ENCODE measurements around the gene ELFN1. TPM values are rescaled to one million over a fixed set of nuclear protein-coding genes. Genes with fewer than 3 reads are reported as not detected.

The ELFN1 gene
- total RNA-seq, 4 donors from 2014 or later = 1.4 to 2.5 (median 1.9) TPM

DNA sequence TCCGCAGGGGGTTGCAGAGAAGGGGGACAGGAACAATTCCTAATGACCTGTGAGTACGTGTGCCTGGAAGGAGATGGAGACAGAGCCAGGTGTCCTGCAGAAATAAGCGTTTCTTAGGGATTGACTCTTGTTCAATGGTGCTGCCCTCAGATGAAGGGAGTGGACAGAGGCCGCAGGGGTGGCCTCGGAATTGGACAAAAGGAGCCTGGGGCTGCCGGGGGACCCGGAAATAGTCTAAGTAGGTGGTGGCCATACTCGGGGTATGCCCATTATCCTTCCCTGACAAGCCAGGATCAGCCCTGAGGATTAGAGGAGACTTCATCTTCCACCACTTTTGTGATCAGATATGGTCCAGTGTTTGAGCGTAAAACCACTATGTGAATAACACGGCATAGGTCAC is 39.2 kb downstream of the ELFN1 start:
- 94% methylated on average over 10 of the region's 10 CpGs for WGBS
- no peak for DNase-seq (ENCODE audit: low spot score in 2 of 2)
- no peak overlapping the region for H3K27ac ChIP-seq
- H3K4me3 ChIP-seq = no peak overlapping the region
- no peaks in the 10 kb centered on the region for H3K9me3 ChIP-seq
- peaks cover 10% of the 10 kb centered on the region for H3K27me3 ChIP-seq
- peaks cover 13% of the 10 kb centered on the region for H3K4me1 ChIP-seq
- no peaks in the 10 kb centered on the region for H3K36me3 ChIP-seq
- no peak for TF ChIP-seq EP300 (IDR thresholded peaks at IDR 0.05)
- no peak for TF ChIP-seq POLR2A (IDR thresholded peaks at IDR 0.05)
- TF ChIP-seq, protein P1, sequence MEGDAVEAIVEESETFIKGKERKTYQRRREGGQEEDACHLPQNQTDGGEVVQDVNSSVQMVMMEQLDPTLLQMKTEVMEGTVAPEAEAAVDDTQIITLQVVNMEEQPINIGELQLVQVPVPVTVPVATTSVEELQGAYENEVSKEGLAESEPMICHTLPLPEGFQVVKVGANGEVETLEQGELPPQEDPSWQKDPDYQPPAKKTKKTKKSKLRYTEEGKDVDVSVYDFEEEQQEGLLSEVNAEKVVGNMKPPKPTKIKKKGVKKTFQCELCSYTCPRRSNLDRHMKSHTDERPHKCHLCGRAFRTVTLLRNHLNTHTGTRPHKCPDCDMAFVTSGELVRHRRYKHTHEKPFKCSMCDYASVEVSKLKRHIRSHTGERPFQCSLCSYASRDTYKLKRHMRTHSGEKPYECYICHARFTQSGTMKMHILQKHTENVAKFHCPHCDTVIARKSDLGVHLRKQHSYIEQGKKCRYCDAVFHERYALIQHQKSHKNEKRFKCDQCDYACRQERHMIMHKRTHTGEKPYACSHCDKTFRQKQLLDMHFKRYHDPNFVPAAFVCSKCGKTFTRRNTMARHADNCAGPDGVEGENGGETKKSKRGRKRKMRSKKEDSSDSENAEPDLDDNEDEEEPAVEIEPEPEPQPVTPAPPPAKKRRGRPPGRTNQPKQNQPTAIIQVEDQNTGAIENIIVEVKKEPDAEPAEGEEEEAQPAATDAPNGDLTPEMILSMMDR (IDR thresholded peaks at IDR 0.05) = no peak

DNA sequence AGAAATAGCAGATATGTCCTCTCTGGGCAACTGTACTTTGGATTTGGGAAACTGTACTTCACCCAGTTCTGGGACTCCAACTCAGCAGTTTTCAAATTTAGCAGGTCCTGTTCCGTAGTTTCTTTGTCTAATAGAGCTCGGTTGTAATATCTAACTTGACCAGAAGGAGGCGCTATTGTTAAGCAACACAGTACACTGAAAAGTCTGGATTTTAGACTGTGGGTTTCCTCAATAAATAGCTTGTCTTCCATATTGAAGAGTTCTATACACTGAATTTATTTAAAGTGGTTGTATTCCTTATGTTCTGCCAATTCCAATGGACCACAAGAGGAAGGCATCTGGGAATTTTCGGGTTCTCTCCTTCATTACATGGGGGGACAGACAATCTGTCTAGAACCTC is 39.8 kb downstream of the ELFN1 start:
- Histone ChIP-seq H3K27ac (no peak overlapping the region), H3K36me3 (no peaks in the 10 kb centered on the region), H3K9me3 (no peaks in the 10 kb centered on the region), H3K4me1 (peaks cover 13% of the 10 kb centered on the region), H3K27me3 (peaks cover 5% of the 10 kb centered on the region), H3K4me3 (no peak overlapping the region)
- no peak for DNase-seq (ENCODE audit: low spot score in 2 of 2)
- WGBS = 92% methylated on average over 4 of the region's 4 CpGs
- TF ChIP-seq POLR2A (IDR thresholded peaks at IDR 0.05) (no peak), EP300 (IDR thresholded peaks at IDR 0.05) (no peak)
- TF ChIP-seq, protein P1 (IDR thresholded peaks at IDR 0.05) = no peak

DNA sequence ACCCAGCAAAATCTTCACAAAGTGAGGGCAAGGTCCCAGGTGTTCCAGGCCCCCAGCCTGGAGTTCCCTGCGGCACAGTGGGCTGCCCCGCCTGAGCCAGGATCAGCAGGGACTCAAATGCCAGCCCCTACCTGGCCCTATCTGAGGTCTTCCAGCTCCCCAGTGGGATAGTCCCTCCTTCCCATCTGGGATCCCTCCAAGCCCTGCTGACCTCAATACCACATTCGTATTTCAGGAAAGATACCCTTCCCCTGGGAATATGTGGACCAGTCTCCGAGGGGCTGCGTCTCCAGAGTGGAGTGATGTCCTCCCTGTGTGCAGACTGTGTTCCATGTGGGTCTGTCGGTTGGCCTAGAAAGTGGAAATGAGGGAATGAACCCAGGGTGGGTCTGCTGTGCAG is 40.9 kb downstream of the ELFN1 start:
- Histone ChIP-seq H3K4me3 (no peak overlapping the region), H3K27ac (no peak overlapping the region), H3K4me1 (peaks cover 14% of the 10 kb centered on the region), H3K9me3 (no peaks in the 10 kb centered on the region), H3K27me3 (peaks cover 3% of the 10 kb centered on the region), H3K36me3 (no peaks in the 10 kb centered on the region)
- peak in 1 of 2 donors; percentile 24 for DNase-seq (ENCODE audit: low spot score in 2 of 2)
- 79% methylated on average over 6 of the region's 6 CpGs for WGBS
- no peak for TF ChIP-seq POLR2AphosphoS5 (IDR thresholded peaks at IDR 0.05)
- TF ChIP-seq POLR2A (IDR thresholded peaks at IDR 0.05) = no peak
- TF ChIP-seq, protein P1 (IDR thresholded peaks at IDR 0.05) = no peak

DNA sequence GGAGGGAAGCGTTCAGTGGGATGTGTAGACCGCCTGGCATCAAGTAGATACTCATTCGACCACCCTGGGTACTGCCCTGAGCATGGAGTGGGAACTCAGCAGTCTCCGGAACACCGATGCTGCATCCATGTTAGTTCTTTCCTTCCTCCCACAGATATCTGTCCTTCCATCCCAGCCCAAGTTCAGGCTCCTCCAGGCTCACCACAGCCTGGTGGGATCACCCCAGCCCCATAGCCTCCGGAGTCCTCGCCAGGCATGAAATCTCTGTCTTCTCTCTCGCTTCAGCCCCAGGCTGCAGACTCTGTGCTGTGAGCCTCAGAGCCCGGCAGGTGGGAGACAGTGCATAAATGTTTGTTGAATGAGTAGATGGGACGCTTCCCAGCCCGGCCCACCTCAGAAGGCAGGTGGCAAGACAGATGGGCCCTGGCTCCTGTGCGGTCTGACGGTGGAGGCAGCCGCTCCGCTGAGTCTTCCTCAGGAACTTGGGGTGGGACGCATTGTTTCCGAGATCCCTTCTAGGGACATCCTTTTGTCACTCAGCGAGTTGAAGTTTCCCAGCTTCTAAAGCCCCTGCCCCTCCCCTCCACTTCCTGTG is 42.9 kb downstream of the ELFN1 start:
- no peak for DNase-seq (ENCODE audit: low spot score in 2 of 2)
- Histone ChIP-seq H3K36me3 (no peaks in the 10 kb centered on the region), H3K4me1 (peaks cover 15% of the 10 kb centered on the region), H3K27me3 (peaks cover 8% of the 10 kb centered on the region), H3K27ac (no peak overlapping the region), H3K9me3 (no peaks in the 10 kb centered on the region), H3K4me3 (no peak overlapping the region)
- 81% methylated on average over 13 of the region's 18 CpGs for WGBS
- TF ChIP-seq POLR2AphosphoS5 (IDR thresholded peaks at IDR 0.05) = no peak
- no peak for TF ChIP-seq POLR2A (IDR thresholded peaks at IDR 0.05)
- TF ChIP-seq, protein P1 (IDR thresholded peaks at IDR 0.05) = no peak
- TF ChIP-seq EP300 (IDR thresholded peaks at IDR 0.05) = no peak

DNA sequence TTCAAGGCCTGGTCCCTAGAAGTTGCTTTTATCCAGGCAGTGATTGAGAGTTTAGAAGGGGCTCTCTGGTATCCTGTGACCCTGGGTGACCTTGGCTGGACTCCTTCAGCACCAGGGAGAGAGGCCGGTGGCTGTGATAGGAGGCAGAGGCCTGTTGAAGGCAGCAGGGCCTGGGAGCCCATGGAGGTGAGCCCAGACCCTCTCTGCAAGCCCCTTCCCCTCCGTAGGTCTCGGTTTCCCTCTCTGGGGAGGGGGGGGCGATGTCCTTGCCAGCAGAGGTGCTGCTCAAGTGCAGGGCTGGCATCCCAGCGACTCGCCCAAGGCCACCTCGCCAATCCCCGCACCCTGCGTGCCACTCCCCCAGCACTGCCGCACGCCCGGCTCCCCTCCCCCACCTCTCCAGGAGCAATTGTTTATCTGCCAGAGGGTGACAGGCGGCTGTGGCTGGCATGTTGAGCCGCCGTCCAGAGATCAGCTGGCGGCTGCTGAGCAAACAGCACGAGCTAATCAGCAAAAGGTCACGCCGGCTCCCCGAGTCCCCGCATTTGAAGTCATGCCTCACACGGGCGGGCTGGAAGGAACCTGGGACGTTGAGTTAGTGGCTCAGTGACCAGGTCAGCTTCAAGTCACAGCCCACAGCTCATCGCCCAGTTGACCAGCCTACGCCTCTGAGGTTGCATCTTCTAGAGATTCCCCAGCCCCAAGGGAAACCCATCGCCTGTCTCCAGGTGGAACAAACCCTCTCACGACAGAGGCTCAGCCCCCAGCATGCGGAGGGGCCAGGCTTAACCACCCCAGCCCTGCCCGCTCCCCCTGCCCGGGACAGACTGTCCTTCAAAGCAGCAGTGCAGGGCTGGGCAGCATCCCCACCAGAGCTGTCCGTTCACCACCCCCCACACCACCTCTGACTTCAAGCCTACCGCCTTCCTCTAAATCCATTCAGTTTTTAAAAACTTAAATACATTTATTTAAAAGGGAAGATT is 43.7 kb downstream of the ELFN1 start:
- Histone ChIP-seq H3K27me3 (peaks cover 8% of the 10 kb centered on the region), H3K9me3 (no peaks in the 10 kb centered on the region), H3K4me1 (peaks cover 15% of the 10 kb centered on the region), H3K27ac (no peak overlapping the region), H3K4me3 (no peak overlapping the region), H3K36me3 (no peaks in the 10 kb centered on the region)
- TF ChIP-seq POLR2AphosphoS5 (IDR thresholded peaks at IDR 0.05) = no peak
- no peak for TF ChIP-seq EP300 (IDR thresholded peaks at IDR 0.05)
- no peak for TF ChIP-seq POLR2A (IDR thresholded peaks at IDR 0.05)
- DNase-seq (ENCODE audit: low spot score in 2 of 2) = no peak
- 82% methylated on average over 9 of the region's 33 CpGs for WGBS
